ENCODE results near the gene DPYSL4. TPM values are rescaled to one million over a fixed set of nuclear protein-coding genes. Genes with fewer than 3 reads are reported as not detected.

Gene DPYSL4
- total and polyA plus RNA-seq, 2 of the 13 experiments (the other 11 are each of a cell fraction or from before 2014, with no cell fraction given) = 0.84 to 1.2 TPM

DNA sequence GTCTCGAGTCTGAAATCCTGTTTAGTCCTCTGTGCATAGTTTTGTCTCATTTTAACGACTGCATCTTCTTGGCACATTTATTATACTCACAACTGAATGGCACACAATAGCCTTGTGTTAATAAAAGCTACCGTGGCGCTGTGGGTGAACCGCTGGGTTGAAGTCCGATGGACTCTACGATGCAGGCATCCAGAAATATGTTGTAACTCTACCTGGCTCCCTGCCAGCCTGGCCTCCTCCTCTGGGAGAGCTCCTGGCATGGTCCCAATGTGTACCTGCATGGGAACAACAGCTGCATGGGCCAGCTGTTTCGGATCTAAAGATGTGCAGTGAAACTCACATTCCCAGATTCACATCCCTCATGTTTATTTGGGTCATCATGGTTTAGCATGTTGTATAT, 3.7 kb upstream of the DPYSL4 start (continued):
- TF ChIP-seq KLF6 (CRISPR knock-in tag; IDR thresholded peaks at IDR 0.05) (no peak), PHB2 (IDR thresholded peaks at IDR 0.05; ENCODE audit: partially characterized antibody) (no peak), YY1 (IDR thresholded peaks at IDR 0.05; ENCODE audit: insufficient read depth, insufficient replicate concordance, low read depth, low read length) (no peak), PCBP2 (optimal IDR thresholded peaks at IDR 0.05; ENCODE audit: low read depth, low read length, poor library complexity, severe bottlenecking) (no peak), ZNF264 (CRISPR knock-in tag; IDR thresholded peaks at IDR 0.05) (no peak), ZBTB7A (CRISPR knock-in tag; IDR thresholded peaks at IDR 0.05) (no peak), ZNF615 (CRISPR knock-in tag; IDR thresholded peaks at IDR 0.05; ENCODE audit: borderline replicate concordance) (no peak), ZNF335 (CRISPR knock-in tag; IDR thresholded peaks at IDR 0.05) (no peak), ISL2 (CRISPR knock-in tag; IDR thresholded peaks at IDR 0.05) (no peak), ZNF737 (CRISPR knock-in tag; IDR thresholded peaks at IDR 0.05; ENCODE audit: borderline replicate concordance) (no peak), SALL2 (CRISPR knock-in tag; IDR thresholded peaks at IDR 0.05) (no peak), ZBTB42 (CRISPR knock-in tag; IDR thresholded peaks at IDR 0.05) (peak; percentile 95), FOXJ3 (CRISPR knock-in tag; IDR thresholded peaks at IDR 0.05; ENCODE audit: borderline replicate concordance) (no peak), SKI (IDR thresholded peaks at IDR 0.05; ENCODE audit: partially characterized antibody) (peak; percentile 32), PPARG (CRISPR knock-in tag; conservative IDR thresholded peaks at IDR 0.05) (no peak), XBP1 (CRISPR knock-in tag; IDR thresholded peaks at IDR 0.05) (no peak), RORA (CRISPR knock-in tag; IDR thresholded peaks at IDR 0.05) (no peak), SIX4 (CRISPR knock-in tag; IDR thresholded peaks at IDR 0.05) (no peak), KMT2B (CRISPR knock-in tag; IDR thresholded peaks at IDR 0.05) (no peak), POLR2AphosphoS5 (IDR thresholded peaks at IDR 0.05; ENCODE audit: low read depth, low read length) (no peak), ZC3H13 (CRISPR knock-in tag; IDR thresholded peaks at IDR 0.05) (no peak), ZNF670 (CRISPR knock-in tag; IDR thresholded peaks at IDR 0.05; ENCODE audit: borderline replicate concordance) (no peak)
- TF ChIP-seq, protein P1, sequence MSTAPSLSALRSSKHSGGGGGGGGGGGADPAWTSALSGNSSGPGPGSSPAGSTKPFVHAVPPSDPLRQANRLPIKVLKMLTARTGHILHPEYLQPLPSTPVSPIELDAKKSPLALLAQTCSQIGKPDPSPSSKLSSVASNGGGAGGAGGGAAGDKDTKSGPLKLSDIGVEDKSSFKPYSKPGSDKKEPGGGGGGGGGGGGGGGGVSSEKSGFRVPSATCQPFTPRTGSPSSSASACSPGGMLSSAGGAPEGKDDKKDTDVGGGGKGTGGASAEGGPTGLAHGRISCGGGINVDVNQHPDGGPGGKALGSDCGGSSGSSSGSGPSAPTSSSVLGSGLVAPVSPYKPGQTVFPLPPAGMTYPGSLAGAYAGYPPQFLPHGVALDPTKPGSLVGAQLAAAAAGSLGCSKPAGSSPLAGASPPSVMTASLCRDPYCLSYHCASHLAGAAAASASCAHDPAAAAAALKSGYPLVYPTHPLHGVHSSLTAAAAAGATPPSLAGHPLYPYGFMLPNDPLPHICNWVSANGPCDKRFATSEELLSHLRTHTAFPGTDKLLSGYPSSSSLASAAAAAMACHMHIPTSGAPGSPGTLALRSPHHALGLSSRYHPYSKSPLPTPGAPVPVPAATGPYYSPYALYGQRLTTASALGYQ (CRISPR knock-in tag; IDR thresholded peaks at IDR 0.05) = no peak
- TF ChIP-seq, protein P2, sequence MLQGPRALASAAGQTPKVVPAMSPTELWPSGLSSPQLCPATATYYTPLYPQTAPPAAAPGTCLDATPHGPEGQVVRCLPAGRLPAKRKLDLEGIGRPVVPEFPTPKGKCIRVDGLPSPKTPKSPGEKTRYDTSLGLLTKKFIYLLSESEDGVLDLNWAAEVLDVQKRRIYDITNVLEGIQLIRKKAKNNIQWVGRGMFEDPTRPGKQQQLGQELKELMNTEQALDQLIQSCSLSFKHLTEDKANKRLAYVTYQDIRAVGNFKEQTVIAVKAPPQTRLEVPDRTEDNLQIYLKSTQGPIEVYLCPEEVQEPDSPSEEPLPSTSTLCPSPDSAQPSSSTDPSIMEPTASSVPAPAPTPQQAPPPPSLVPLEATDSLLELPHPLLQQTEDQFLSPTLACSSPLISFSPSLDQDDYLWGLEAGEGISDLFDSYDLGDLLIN (CRISPR knock-in tag; IDR thresholded peaks at IDR 0.05; ENCODE audit: borderline replicate concordance) = no peak
- TF ChIP-seq, protein P3, sequence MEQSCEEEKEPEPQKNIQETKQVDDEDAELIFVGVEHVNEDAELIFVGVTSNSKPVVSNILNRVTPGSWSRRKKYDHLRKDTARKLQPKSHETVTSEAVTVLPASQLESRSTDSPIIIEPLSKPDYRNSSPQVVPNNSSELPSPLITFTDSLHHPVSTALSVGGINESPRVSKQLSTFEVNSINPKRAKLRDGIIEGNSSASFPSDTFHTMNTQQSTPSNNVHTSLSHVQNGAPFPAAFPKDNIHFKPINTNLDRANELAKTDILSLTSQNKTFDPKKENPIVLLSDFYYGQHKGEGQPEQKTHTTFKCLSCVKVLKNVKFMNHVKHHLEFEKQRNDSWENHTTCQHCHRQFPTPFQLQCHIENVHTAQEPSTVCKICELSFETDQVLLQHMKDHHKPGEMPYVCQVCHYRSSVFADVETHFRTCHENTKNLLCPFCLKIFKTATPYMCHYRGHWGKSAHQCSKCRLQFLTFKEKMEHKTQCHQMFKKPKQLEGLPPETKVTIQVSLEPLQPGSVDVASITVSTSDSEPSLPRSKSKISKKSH (CRISPR knock-in tag; IDR thresholded peaks at IDR 0.05; ENCODE audit: borderline replicate concordance) = no peak
- TF ChIP-seq, protein P4, sequence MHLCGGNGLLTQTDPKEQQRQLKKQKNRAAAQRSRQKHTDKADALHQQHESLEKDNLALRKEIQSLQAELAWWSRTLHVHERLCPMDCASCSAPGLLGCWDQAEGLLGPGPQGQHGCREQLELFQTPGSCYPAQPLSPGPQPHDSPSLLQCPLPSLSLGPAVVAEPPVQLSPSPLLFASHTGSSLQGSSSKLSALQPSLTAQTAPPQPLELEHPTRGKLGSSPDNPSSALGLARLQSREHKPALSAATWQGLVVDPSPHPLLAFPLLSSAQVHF (CRISPR knock-in tag; IDR thresholded peaks at IDR 0.05) = no peak
- TF ChIP-seq, protein P5, sequence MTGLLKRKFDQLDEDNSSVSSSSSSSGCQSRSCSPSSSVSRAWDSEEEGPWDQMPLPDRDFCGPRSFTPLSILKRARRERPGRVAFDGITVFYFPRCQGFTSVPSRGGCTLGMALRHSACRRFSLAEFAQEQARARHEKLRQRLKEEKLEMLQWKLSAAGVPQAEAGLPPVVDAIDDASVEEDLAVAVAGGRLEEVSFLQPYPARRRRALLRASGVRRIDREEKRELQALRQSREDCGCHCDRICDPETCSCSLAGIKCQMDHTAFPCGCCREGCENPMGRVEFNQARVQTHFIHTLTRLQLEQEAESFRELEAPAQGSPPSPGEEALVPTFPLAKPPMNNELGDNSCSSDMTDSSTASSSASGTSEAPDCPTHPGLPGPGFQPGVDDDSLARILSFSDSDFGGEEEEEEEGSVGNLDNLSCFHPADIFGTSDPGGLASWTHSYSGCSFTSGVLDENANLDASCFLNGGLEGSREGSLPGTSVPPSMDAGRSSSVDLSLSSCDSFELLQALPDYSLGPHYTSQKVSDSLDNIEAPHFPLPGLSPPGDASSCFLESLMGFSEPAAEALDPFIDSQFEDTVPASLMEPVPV (CRISPR knock-in tag; IDR thresholded peaks at IDR 0.05) = no peak
